ENCODE measurements around the gene ZFC3H1. TPM values are rescaled to one million over a fixed set of nuclear protein-coding genes. Genes with fewer than 3 reads are reported as not detected.
"Not testable (repeated sequence)": the region's sequence is repeated elsewhere in the genome, so short reads cannot be mapped to it uniquely, and the experiment has no call there.

Gene ZFC3H1
- total RNA-seq, 6 donors from 2014 or later = 35.9 to 225 (median 74.1) TPM

DNA sequence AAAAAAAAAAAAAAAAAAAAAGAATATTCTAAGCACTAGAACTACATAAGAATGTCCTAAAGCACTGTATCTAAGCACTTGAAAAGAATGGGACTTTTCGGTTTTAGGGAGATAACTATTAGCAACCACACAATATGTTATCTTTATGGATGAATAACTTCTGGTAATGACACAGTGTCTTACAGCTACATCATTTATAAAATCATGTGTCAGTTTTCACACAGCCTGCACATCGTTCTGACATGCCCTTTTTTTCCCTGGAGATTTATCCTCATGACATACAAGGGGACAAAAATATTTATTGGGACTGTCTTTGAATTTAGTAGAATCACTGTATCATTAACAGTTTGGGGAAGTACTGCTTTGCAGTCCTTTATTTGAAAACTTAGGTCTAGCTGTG, 39.6 kb upstream of the ZFC3H1 start:
- 81 to 87% methylated on average over 2 of the region's 2 CpGs for WGBS, 2 donors
- DNase-seq (no peak), ATAC-seq (ENCODE audit: low FRiP score in 2 of 2) (no peak)
- Histone ChIP-seq H3K9me3 (no peaks in the 10 kb centered on the region), H3K4me1 (no peaks in the 10 kb centered on the region), H3K27ac (no peak overlapping the region), H3K36me3 (peaks cover 0 to 34% (median 16%) of the 10 kb centered on the region in 4 donors), H3K27me3 (no peaks in the 10 kb centered on the region), H3K4me3 (no peak overlapping the region)
- TF ChIP-seq, protein P1, sequence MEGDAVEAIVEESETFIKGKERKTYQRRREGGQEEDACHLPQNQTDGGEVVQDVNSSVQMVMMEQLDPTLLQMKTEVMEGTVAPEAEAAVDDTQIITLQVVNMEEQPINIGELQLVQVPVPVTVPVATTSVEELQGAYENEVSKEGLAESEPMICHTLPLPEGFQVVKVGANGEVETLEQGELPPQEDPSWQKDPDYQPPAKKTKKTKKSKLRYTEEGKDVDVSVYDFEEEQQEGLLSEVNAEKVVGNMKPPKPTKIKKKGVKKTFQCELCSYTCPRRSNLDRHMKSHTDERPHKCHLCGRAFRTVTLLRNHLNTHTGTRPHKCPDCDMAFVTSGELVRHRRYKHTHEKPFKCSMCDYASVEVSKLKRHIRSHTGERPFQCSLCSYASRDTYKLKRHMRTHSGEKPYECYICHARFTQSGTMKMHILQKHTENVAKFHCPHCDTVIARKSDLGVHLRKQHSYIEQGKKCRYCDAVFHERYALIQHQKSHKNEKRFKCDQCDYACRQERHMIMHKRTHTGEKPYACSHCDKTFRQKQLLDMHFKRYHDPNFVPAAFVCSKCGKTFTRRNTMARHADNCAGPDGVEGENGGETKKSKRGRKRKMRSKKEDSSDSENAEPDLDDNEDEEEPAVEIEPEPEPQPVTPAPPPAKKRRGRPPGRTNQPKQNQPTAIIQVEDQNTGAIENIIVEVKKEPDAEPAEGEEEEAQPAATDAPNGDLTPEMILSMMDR (IDR thresholded peaks at IDR 0.05) = no peak
- no peak for TF ChIP-seq EP300 (IDR thresholded peaks at IDR 0.05)
- no peak for TF ChIP-seq POLR2AphosphoS5 (IDR thresholded peaks at IDR 0.05)
- no peak for TF ChIP-seq POLR2A (IDR thresholded peaks at IDR 0.05)

DNA sequence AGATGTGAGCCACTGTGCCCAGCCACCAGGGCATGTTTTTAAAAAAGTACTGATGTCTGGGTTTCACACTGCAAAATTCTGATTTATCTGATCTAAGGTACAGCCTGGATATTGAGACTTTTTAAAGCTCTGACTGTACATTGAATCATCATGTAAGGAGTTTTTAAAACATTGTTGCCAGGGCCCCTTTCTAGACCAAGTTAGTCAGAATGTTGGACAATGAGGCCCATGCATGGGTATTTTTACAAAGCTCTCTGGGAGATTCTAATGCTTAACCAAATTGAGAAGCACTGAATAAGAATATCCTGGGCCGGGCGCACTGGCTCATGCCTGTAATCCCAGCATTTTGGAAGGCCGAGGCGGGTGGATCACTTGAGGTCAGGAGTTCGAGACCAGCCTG, 38.9 kb upstream of the ZFC3H1 start:
- Histone ChIP-seq H3K27ac (no peak overlapping the region), H3K4me3 (no peak overlapping the region), H3K27me3 (no peaks in the 10 kb centered on the region), H3K4me1 (no peaks in the 10 kb centered on the region), H3K9me3 (no peaks in the 10 kb centered on the region), H3K36me3 (peaks cover 0 to 40% (median 20%) of the 10 kb centered on the region in 4 donors)
- ATAC-seq (ENCODE audit: low FRiP score in 2 of 2) = no peak
- WGBS, 2 donors = 96 to 98% methylated on average over 5 of the region's 5 CpGs
- TF ChIP-seq POLR2AphosphoS5 (IDR thresholded peaks at IDR 0.05) (no peak), POLR2A (IDR thresholded peaks at IDR 0.05) (no peak), EP300 (IDR thresholded peaks at IDR 0.05) (no peak)
- TF ChIP-seq, protein P1 (IDR thresholded peaks at IDR 0.05) = no peak
- DNase-seq = no peak

DNA sequence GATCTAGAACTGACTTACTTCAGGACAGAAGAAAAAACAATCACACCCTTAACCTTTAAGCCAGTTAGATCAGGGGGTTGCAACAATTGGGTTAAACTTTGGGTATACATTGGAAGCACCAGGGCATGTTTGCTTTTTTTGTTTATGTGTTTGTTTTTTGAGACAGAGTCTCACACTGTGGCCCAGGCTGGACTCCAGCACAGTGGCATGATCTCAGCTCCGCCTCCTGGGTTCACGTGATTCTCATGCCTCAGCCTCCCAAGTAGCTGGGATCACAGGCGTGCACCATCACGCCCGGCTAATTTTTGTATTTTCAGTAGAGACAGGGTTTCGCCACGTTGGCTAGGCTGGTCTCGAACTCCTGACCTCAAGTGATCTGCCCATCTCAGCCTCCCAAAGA, 38.5 kb upstream of the ZFC3H1 start:
- DNase-seq; H3K4me3 ChIP-seq; H3K9me3 ChIP-seq; H3K4me1 ChIP-seq; ATAC-seq (ENCODE audit: low FRiP score in 2 of 2); H3K27ac ChIP-seq; H3K27me3 ChIP-seq: not testable (repeated sequence)
- peaks cover 0 to 44% (median 23%) of the 10 kb centered on the region in 4 donors for H3K36me3 ChIP-seq
- 95 to 96% methylated on average over 8 of the region's 8 CpGs for WGBS, 2 donors

DNA sequence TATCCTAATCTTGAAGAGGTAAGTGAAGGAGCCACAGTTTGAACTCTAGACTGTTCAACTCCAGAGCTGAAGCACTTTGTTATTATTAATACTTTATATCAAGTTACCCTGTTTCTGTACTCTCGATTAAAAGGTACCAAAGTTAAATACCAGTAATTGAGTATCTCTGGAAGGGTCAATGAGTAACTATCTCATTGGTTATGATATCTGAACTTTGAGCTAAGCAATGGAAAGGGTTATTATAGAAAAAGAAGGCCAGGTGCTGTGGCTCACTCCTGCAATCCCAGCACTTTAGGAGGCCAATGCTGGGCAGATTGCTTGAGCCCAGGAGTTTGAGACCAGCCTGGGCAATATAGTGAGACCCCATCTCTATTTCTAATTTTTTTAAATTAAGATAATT, 32.1 kb upstream of the ZFC3H1 start:
- ATAC-seq (ENCODE audit: low FRiP score in 2 of 2) (no peak), DNase-seq (no peak)
- TF ChIP-seq EP300 (IDR thresholded peaks at IDR 0.05) = no peak
- TF ChIP-seq POLR2A (IDR thresholded peaks at IDR 0.05) = no peak
- TF ChIP-seq, protein P1 (IDR thresholded peaks at IDR 0.05) = no peak
- Histone ChIP-seq H3K4me1 (no peaks in the 10 kb centered on the region), H3K27me3 (no peaks in the 10 kb centered on the region), H3K4me3 (no peak overlapping the region), H3K36me3 (peaks cover 0 to 45% (median 24%) of the 10 kb centered on the region in 4 donors), H3K9me3 (no peaks in the 10 kb centered on the region), H3K27ac (no peak overlapping the region)
- WGBS, 2 donors = 91 to 94% methylated on average over 1 of the region's 1 CpG

DNA sequence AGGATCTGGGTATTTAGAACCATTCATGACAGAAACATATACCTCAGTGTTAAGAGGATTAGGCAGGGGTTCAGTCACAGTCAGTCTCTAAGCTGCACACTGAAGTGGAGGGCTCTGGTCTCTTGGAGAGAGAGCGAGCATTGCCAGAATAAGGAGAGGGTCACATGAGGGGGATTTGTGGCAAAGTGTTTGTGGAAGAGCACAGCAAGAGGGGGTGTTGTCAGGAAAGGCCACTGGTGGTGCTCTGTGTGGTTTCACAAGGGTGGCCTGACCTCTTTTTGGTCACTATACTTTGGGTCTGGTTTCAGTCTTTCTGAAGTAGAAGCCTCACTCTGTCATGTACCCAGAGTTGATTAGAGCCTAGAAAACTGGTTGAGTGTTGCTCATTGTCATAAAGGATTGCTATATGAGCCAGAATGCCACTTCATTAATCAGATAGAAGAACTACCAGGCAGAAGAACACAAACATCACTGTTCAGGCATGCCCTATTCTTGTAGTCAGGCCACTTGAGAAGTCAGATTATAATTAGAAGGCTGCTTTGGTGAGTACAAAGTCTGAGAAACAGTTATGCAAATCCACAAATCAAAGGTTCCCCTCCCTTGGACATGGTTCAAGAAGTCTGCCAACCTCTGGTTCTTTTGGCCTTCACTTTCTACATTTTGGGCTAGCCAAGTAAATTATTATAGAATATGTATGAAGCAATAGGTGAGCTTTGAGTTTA, 30.6 kb upstream of the ZFC3H1 start:
- no peaks in the 10 kb centered on the region for H3K9me3 ChIP-seq
- 92 to 100% methylated on average over 1 of the region's 1 CpG for WGBS, 2 donors
- TF ChIP-seq, protein P1 (IDR thresholded peaks at IDR 0.05) = no peak
- TF ChIP-seq EP300 (IDR thresholded peaks at IDR 0.05) = no peak
- no peak for TF ChIP-seq POLR2A (IDR thresholded peaks at IDR 0.05)
- TF ChIP-seq POLR2AphosphoS5 (IDR thresholded peaks at IDR 0.05) = no peak
- no peak overlapping the region for H3K4me3 ChIP-seq
- ATAC-seq (ENCODE audit: low FRiP score in 2 of 2) (no peak), DNase-seq (no peak)
- H3K27ac ChIP-seq = no peak overlapping the region
- peaks cover 0 to 29% (median 20%) of the 10 kb centered on the region in 4 donors for H3K36me3 ChIP-seq
- H3K4me1 ChIP-seq = no peaks in the 10 kb centered on the region
- no peaks in the 10 kb centered on the region for H3K27me3 ChIP-seq

DNA sequence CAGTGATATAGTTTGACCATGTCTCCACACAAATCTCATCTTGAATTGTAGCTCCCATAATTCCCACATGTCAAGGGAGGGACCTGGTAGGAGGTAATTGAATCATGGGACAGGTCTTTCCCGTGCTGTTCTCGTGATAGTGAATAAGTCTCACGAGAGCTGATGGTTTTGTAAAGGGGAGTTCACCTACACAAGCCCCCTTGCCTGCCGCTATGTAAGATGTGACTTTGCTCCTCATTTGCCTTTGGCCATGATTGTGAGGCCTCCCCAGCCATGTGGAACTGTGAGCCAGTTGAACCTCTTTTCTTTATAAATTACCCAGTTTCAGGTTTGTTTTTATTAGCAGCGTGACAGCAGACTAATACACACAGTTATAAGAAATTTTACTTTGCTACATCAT, 30.0 kb upstream of the ZFC3H1 start:
- not testable (repeated sequence) for DNase-seq; H3K27me3 ChIP-seq; H3K9me3 ChIP-seq; H3K4me1 ChIP-seq; ATAC-seq (ENCODE audit: low FRiP score in 2 of 2); H3K4me3 ChIP-seq; H3K27ac ChIP-seq
- 92 to 93% methylated on average over 5 of the region's 5 CpGs for WGBS, 2 donors
- peaks cover 0 to 23% (median 15%) of the 10 kb centered on the region in 4 donors for H3K36me3 ChIP-seq
